Measurements from ENCODE around the gene ABCC2. TPM values are rescaled to one million over a fixed set of nuclear protein-coding genes. Genes with fewer than 3 reads are reported as not detected.
"Not testable (repeated sequence)": the region's sequence is repeated elsewhere in the genome, so short reads cannot be mapped to it uniquely, and the experiment has no call there.

Gene ABCC2
- total RNA-seq, 3 donors from 2014 or later = 0.69 to 1.6 (median 1.6) TPM

GRCh38 chr10:99894613-99895012 is 112.2 kb downstream of the ABCC2 start:
- intact Hi-C loops (cut with DNase I, micrococcal nuclease) = no loop called here
- Histone ChIP-seq H3K4me3 (no peak overlapping the region), H3K36me3 (ENCODE audit: low read depth) (peaks cover 16% of the 10 kb centered on the region), H3K9me3 (no peaks in the 10 kb centered on the region), H3K4me1 (ENCODE audit: low read depth) (no peaks in the 10 kb centered on the region)
- no peak for TF ChIP-seq CTCF (IDR thresholded peaks at IDR 0.05)
- no peak for ATAC-seq
- no peak for DNase-seq

GRCh38 chr10:99895066-99895465 is 112.6 kb downstream of the ABCC2 start:
- H3K9me3 ChIP-seq; H3K4me3 ChIP-seq; ATAC-seq; H3K4me1 ChIP-seq (ENCODE audit: low read depth); DNase-seq; intact Hi-C loops (cut with DNase I, micrococcal nuclease): not testable (repeated sequence)
- H3K36me3 ChIP-seq (ENCODE audit: low read depth) = peaks cover 19% of the 10 kb centered on the region

GRCh38 chr10:99895867-99896266 is 113.4 kb downstream of the ABCC2 start:
- no peak overlapping the region for H3K4me3 ChIP-seq
- ATAC-seq = no peak
- no peaks in the 10 kb centered on the region for H3K4me1 ChIP-seq (ENCODE audit: low read depth)
- no peaks in the 10 kb centered on the region for H3K9me3 ChIP-seq
- no peak for DNase-seq
- peaks cover 20% of the 10 kb centered on the region for H3K36me3 ChIP-seq (ENCODE audit: low read depth)
- intact Hi-C loops (cut with DNase I, micrococcal nuclease) = no loop called here
- TF ChIP-seq CTCF (IDR thresholded peaks at IDR 0.05) = no peak

Other genes starting within 250 kb of the ABCC2 start
- gene NKX2-3, start 249.7 kb upstream of the ABCC2 start, total RNA-seq = 10 to 100 TPM in 2 of 3 donors, 1 to 10 TPM in 1; 4.9 to 38.5 (median 11.0) TPM
- gene SLC25A28, start 162.2 kb upstream of the ABCC2 start, total RNA-seq = 10 to 100 TPM; 38.2 to 64.4 (median 39.6) TPM
- 10 to 100 TPM; 10.2 to 20.5 (median 14.3) TPM for gene ENTPD7, start 123.1 kb upstream of the ABCC2 start, total RNA-seq
- 10 to 100 TPM; 34.0 to 51.3 (median 46.1) TPM for gene COX15, start 50.5 kb upstream of the ABCC2 start, total RNA-seq
- 10 to 100 TPM; 10.7 to 22.1 (median 11.4) TPM for gene CUTC, start 50.4 kb upstream of the ABCC2 start, total RNA-seq
- 10 to 100 TPM; 37.1 to 60.0 (median 48.3) TPM for gene DNMBP, start 227.3 kb downstream of the ABCC2 start, total RNA-seq

All from mucosa of descending colon (tissue), 3 donors.